Astrocyte of the hippocampus (primary cell): ENCODE data around the gene FBF1.

Source experiments
- DNase-seq: peaks from one replicate; pipeline ENCODE4 v3.0.0; 2011; ENCODE audit warnings: low read depth, low spot score

The FBF1 gene

GRCh38 chr17:75950421-75950820, 9.6 kb upstream of the FBF1 start:
- no peak for DNase-seq

GRCh38 chr17:75945211-75945610, 4.4 kb upstream of the FBF1 start:
- DNase-seq, result no peak

GRCh38 chr17:75943491-75943890, 2.6 kb upstream of the FBF1 start:
- no peak for DNase-seq

- no peak for DNase-seq
Measured at GRCh38 chr17:75942473-75942872, 1.6 kb upstream of the FBF1 start.

- no peak for DNase-seq
Measured at GRCh38 chr17:75941442-75941819, 589 bp upstream of the FBF1 start.

GRCh38 chr17:75937652-75938051, 3.2 kb downstream of the FBF1 start:
- DNase-seq, result no peak

- no peak for DNase-seq
Measured at GRCh38 chr17:75933808-75934207, 7.0 kb downstream of the FBF1 start.

GRCh38 chr17:75932852-75933251, 8.0 kb downstream of the FBF1 start:
- DNase-seq, result no peak

- no peak for DNase-seq
Measured at GRCh38 chr17:75931062-75931461, 9.8 kb downstream of the FBF1 start.

- no peak for DNase-seq
Measured at GRCh38 chr17:75927286-75927922, 13.4 kb downstream of the FBF1 start.

GRCh38 chr17:75926456-75926855, 14.4 kb downstream of the FBF1 start:
- no peak for DNase-seq

- DNase-seq, result no peak
Measured at GRCh38 chr17:75925912-75926311, 14.9 kb downstream of the FBF1 start.

GRCh38 chr17:75925103-75925502, 15.7 kb downstream of the FBF1 start:
- DNase-seq, result no peak

GRCh38 chr17:75922963-75923874, 17.6 kb downstream of the FBF1 start:
- no peak for DNase-seq

GRCh38 chr17:75922173-75922961, 18.5 kb downstream of the FBF1 start:
- no peak for DNase-seq

- no peak for DNase-seq
Measured at GRCh38 chr17:75921596-75921995, 19.2 kb downstream of the FBF1 start.

GRCh38 chr17:75920045-75920560, 20.7 kb downstream of the FBF1 start:
- DNase-seq, result no peak

GRCh38 chr17:75919611-75920010, 21.2 kb downstream of the FBF1 start:
- DNase-seq, result no peak

- no peak for DNase-seq
Measured at GRCh38 chr17:75917917-75918445, 22.9 kb downstream of the FBF1 start.

GRCh38 chr17:75917141-75917916, 23.5 kb downstream of the FBF1 start:
- DNase-seq, result no peak

GRCh38 chr17:75915268-75915667, 25.6 kb downstream of the FBF1 start:
- no peak for DNase-seq
